ENCODE data around the gene PCDH9. TPM values are rescaled to one million over a fixed set of nuclear protein-coding genes. Genes with fewer than 3 reads are reported as not detected.
"Not testable (repeated sequence)": the region's sequence is repeated elsewhere in the genome, so short reads cannot be mapped to it uniquely, and the experiment has no call there.

The PCDH9 gene
- total RNA-seq, 1 donor from 2014 or later, result 1.9 TPM

- no peaks in the 10 kb centered on the region for H3K27me3 Mint-ChIP-seq (ENCODE audit: unreplicated experiment)
- H3K4me1 Mint-ChIP-seq (ENCODE audit: unreplicated experiment), result no peaks in the 10 kb centered on the region
- TF ChIP-seq CTCF (IDR thresholded peaks at IDR 0.05; ENCODE audit: unreplicated experiment), result no peak
- no peaks in the 10 kb centered on the region for H3K36me3 Mint-ChIP-seq (ENCODE audit: low read depth, unreplicated experiment)
- no peak overlapping the region for H3K27ac Mint-ChIP-seq (ENCODE audit: unreplicated experiment)
- DNase-seq (ENCODE audit: low spot score), result no peak
- no peaks in the 10 kb centered on the region for H3K9me3 Mint-ChIP-seq (ENCODE audit: unreplicated experiment)
- H3K4me3 Mint-ChIP-seq (ENCODE audit: unreplicated experiment), result no peak overlapping the region
Measured at GRCh38 chr13:67101730-67102467, 128.2 kb downstream of the PCDH9 start.

- TF ChIP-seq CTCF (IDR thresholded peaks at IDR 0.05; ENCODE audit: unreplicated experiment), result no peak
- Mint-ChIP-seq H3K9me3 (ENCODE audit: unreplicated experiment) (no peaks in the 10 kb centered on the region), H3K27ac (ENCODE audit: unreplicated experiment) (no peak overlapping the region)
Measured at GRCh38 chr13:67100730-67101129, 129.4 kb downstream of the PCDH9 start.

GRCh38 chr13:67099494-67099893 lies 130.6 kb downstream of the PCDH9 start:
- TF ChIP-seq CTCF (IDR thresholded peaks at IDR 0.05; ENCODE audit: unreplicated experiment), result no peak
- H3K9me3 Mint-ChIP-seq (ENCODE audit: unreplicated experiment), result no peaks in the 10 kb centered on the region
- DNase-seq (ENCODE audit: low spot score), result no peak
- no peaks in the 10 kb centered on the region for H3K36me3 Mint-ChIP-seq (ENCODE audit: low read depth, unreplicated experiment)
- H3K4me1 Mint-ChIP-seq (ENCODE audit: unreplicated experiment), result no peaks in the 10 kb centered on the region
- H3K4me3 Mint-ChIP-seq (ENCODE audit: unreplicated experiment), result no peak overlapping the region
- no peaks in the 10 kb centered on the region for H3K27me3 Mint-ChIP-seq (ENCODE audit: unreplicated experiment)
- no peak overlapping the region for H3K27ac Mint-ChIP-seq (ENCODE audit: unreplicated experiment)

More at GRCh38 chr13:67100730-67101129, 129.4 kb downstream of the PCDH9 start:
- Mint-ChIP-seq H3K27me3 (ENCODE audit: unreplicated experiment) (no peaks in the 10 kb centered on the region), H3K4me3 (ENCODE audit: unreplicated experiment) (no peak overlapping the region), H3K36me3 (ENCODE audit: low read depth, unreplicated experiment) (no peaks in the 10 kb centered on the region), H3K4me1 (ENCODE audit: unreplicated experiment) (no peaks in the 10 kb centered on the region)
- DNase-seq (ENCODE audit: low spot score), result no peak

- H3K4me1 Mint-ChIP-seq (ENCODE audit: unreplicated experiment), result no peaks in the 10 kb centered on the region
- H3K4me3 Mint-ChIP-seq (ENCODE audit: unreplicated experiment), result no peak overlapping the region
- TF ChIP-seq CTCF (IDR thresholded peaks at IDR 0.05; ENCODE audit: unreplicated experiment), result no peak
- DNase-seq (ENCODE audit: low spot score), result no peak
- H3K27ac Mint-ChIP-seq (ENCODE audit: unreplicated experiment), result no peak overlapping the region
- no peaks in the 10 kb centered on the region for H3K27me3 Mint-ChIP-seq (ENCODE audit: unreplicated experiment)
- no peaks in the 10 kb centered on the region for H3K9me3 Mint-ChIP-seq (ENCODE audit: unreplicated experiment)
- H3K36me3 Mint-ChIP-seq (ENCODE audit: low read depth, unreplicated experiment), result no peaks in the 10 kb centered on the region
Measured at GRCh38 chr13:67097892-67098452, 132.2 kb downstream of the PCDH9 start.

- not testable (repeated sequence) for DNase-seq (ENCODE audit: low spot score); H3K4me1 Mint-ChIP-seq (ENCODE audit: unreplicated experiment); H3K9me3 Mint-ChIP-seq (ENCODE audit: unreplicated experiment); H3K36me3 Mint-ChIP-seq (ENCODE audit: low read depth, unreplicated experiment); H3K27me3 Mint-ChIP-seq (ENCODE audit: unreplicated experiment); H3K4me3 Mint-ChIP-seq (ENCODE audit: unreplicated experiment); H3K27ac Mint-ChIP-seq (ENCODE audit: unreplicated experiment)
Measured at GRCh38 chr13:67096893-67097292, 133.2 kb downstream of the PCDH9 start.

Data from endothelial cell (in vitro differentiated cells).